GM19452 (cell line): Measurements from ENCODE around the gene OTOGL.

Source experiments
- ATAC-seq: cut with Tn5 transposase; IDR thresholded peaks from one replicate; pipeline ENCODE4 v1.9.1; 2021; ENCODE audit not compliant: unreplicated experiment

Gene OTOGL

GRCh38 chr12:80183939-80184338, 84.6 kb downstream of the OTOGL start:
- no peak for ATAC-seq

GRCh38 chr12:80184926-80185325, 85.6 kb downstream of the OTOGL start:
- ATAC-seq, result no peak

GRCh38 chr12:80186727-80187217, 87.4 kb downstream of the OTOGL start:
- peak; percentile 57 for ATAC-seq

GRCh38 chr12:80187660-80188090, 88.3 kb downstream of the OTOGL start:
- ATAC-seq, result peak; percentile 61

GRCh38 chr12:80188576-80188975, 89.2 kb downstream of the OTOGL start:
- ATAC-seq, result no peak

GRCh38 chr12:80189241-80189640, 89.9 kb downstream of the OTOGL start:
- no peak for ATAC-seq

- no peak for ATAC-seq
Observed at GRCh38 chr12:80190001-80190400, 90.7 kb downstream of the OTOGL start.

GRCh38 chr12:80192087-80192486, 92.8 kb downstream of the OTOGL start:
- no peak for ATAC-seq

- no peak for ATAC-seq
Observed at GRCh38 chr12:80193865-80194264, 94.5 kb downstream of the OTOGL start.

- ATAC-seq, result peak; percentile 61
Observed at GRCh38 chr12:80195074-80195726, 95.9 kb downstream of the OTOGL start.

- no peak for ATAC-seq
Observed at GRCh38 chr12:80195737-80196136, 96.4 kb downstream of the OTOGL start.

GRCh38 chr12:80196419-80196818, 97.1 kb downstream of the OTOGL start:
- no peak for ATAC-seq

- ATAC-seq, result no peak
Observed at GRCh38 chr12:80198782-80199337, 99.5 kb downstream of the OTOGL start.

- ATAC-seq, result no peak
Observed at GRCh38 chr12:80199931-80200330, 100.6 kb downstream of the OTOGL start.

- ATAC-seq, result no peak
Observed at GRCh38 chr12:80200414-80200813, 101.1 kb downstream of the OTOGL start.

GRCh38 chr12:80201908-80202307, 102.6 kb downstream of the OTOGL start:
- no peak for ATAC-seq

- ATAC-seq, result no peak
Observed at GRCh38 chr12:80205960-80206359, 106.6 kb downstream of the OTOGL start.

GRCh38 chr12:80208071-80208470, 108.7 kb downstream of the OTOGL start:
- ATAC-seq, result no peak

GRCh38 chr12:80211671-80212070, 112.3 kb downstream of the OTOGL start:
- ATAC-seq, result no peak

- no peak for ATAC-seq
Observed at GRCh38 chr12:80212938-80213645, 113.8 kb downstream of the OTOGL start.

- ATAC-seq, result no peak
Observed at GRCh38 chr12:80213871-80214270, 114.5 kb downstream of the OTOGL start.

GRCh38 chr12:80217011-80217535, 117.7 kb downstream of the OTOGL start:
- peak; percentile 67 for ATAC-seq
